ENCODE data around the gene MDM4. TPM values are rescaled to one million over a fixed set of nuclear protein-coding genes. Genes with fewer than 3 reads are reported as not detected.

MDM4 gene
- total RNA-seq, 4 donors from 2014 or later, result 21.6 to 51.1 (median 28.5) TPM

DNA sequence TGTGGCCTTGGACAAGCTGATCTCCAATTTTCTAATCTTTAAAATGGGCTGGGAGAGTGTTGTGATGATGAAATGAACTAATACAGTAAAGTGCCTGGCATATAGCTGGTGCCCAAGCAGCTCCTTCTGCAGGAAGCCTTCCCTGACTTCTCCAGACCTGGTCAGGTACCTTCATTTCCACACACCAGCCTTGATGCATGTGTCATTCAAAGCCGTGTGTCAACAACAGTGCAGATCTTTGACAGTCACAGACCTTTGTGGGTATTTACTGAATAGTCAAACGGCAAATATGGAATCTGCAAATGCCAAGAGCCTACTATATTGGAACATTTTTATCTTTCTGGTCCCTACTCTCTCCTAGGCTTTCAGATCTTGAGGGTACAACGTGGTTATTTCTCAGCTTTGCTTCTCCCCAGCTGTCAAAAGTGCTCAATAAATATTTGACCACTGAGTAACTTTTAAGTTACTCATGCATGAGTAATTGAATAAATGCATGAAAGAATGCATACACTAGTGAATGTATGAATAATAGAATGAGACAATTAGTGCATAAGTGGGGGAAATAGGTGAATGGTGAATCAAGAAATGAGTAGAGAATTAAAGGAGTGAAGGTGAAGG, 75.4 kb downstream of the MDM4 start:
- H3K27me3 ChIP-seq, result no peaks in the 10 kb centered on the region
- no peak for DNase-seq (ENCODE audit: extremely low spot score)
- H3K27ac ChIP-seq (replicated peaks in 1 of 4), result no peak overlapping the region
- TF ChIP-seq CTCF (IDR thresholded peaks at IDR 0.05), result no peak
- no peak for TF ChIP-seq EP300 (IDR thresholded peaks at IDR 0.05)
- no peak for TF ChIP-seq POLR2A (IDR thresholded peaks at IDR 0.05; ENCODE audit: low read depth)
- TF ChIP-seq POLR2AphosphoS5 (IDR thresholded peaks at IDR 0.05), result no peak
- no peaks in the 10 kb centered on the region for H3K36me3 ChIP-seq
- intact Hi-C loops (cut with DNase I), result no loop called here
- H3K4me3 ChIP-seq, result no peak overlapping the region
- H3K4me1 ChIP-seq, result peaks cover 0 to 15% (median 13%) of the 10 kb centered on the region in 4 donors
- H3K9me3 ChIP-seq, result no peaks in the 10 kb centered on the region
- WGBS, result 78% methylated on average over 3 of the region's 3 CpGs

- WGBS, result 40% methylated on average over 10 of the region's 10 CpGs
- Histone ChIP-seq H3K4me3 (no peak overlapping the region), H3K27me3 (no peaks in the 10 kb centered on the region), H3K4me1 (peaks cover 0 to 15% (median 13%) of the 10 kb centered on the region in 4 donors), H3K9me3 (no peaks in the 10 kb centered on the region), H3K27ac (replicated peaks in 1 of 4) (no peak overlapping the region), H3K36me3 (no peaks in the 10 kb centered on the region)
- intact Hi-C loops (cut with DNase I), result no loop called here
- no peak for DNase-seq (ENCODE audit: extremely low spot score)
- no peak for TF ChIP-seq CTCF (IDR thresholded peaks at IDR 0.05)
- no peak for TF ChIP-seq POLR2AphosphoS5 (IDR thresholded peaks at IDR 0.05)
- no peak for TF ChIP-seq POLR2A (IDR thresholded peaks at IDR 0.05; ENCODE audit: low read depth)
- TF ChIP-seq EP300 (IDR thresholded peaks at IDR 0.05), result no peak
Measured at GRCh38 chr1:204592246-204592948, 76.2 kb downstream of the MDM4 start.

GRCh38 chr1:204598319-204598969, 82.2 kb downstream of the MDM4 start:
- H3K27ac ChIP-seq (replicated peaks in 1 of 4), result no peak overlapping the region
- no peaks in the 10 kb centered on the region for H3K9me3 ChIP-seq
- no peaks in the 10 kb centered on the region for H3K36me3 ChIP-seq
- H3K4me3 ChIP-seq, result no peak overlapping the region
- intact Hi-C loops (cut with DNase I), result no loop called here
- no peak for TF ChIP-seq EP300 (IDR thresholded peaks at IDR 0.05)
- TF ChIP-seq POLR2AphosphoS5 (IDR thresholded peaks at IDR 0.05), result no peak
- no peak for TF ChIP-seq POLR2A (IDR thresholded peaks at IDR 0.05; ENCODE audit: low read depth)
- TF ChIP-seq CTCF (IDR thresholded peaks at IDR 0.05), result no peak
- no peak for DNase-seq (ENCODE audit: extremely low spot score)
- no peaks in the 10 kb centered on the region for H3K27me3 ChIP-seq
- H3K4me1 ChIP-seq, result no peaks in the 10 kb centered on the region
- WGBS, result 87% methylated on average over 4 of the region's 4 CpGs

DNA sequence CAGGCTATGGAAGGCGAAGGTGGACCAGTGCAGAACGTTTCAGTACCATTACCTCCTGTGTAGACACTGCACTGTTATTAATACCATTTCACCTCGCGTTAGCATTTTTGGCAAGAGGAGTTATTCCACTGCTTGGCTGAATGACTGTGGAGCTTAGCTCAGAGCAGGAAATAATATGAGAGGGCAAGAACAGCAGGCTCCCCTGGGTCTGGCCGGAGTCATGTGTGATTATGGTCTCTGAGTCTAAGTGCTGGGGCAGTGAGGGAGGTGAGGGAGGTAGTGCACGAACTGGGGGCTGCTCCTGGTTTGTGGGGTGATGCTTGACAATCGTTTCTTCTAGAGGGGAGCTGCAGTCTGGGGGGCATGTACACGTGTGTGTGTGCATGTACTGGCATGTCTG, 82.9 kb downstream of the MDM4 start:
- Histone ChIP-seq H3K27ac (replicated peaks in 1 of 4) (no peak overlapping the region), H3K36me3 (no peaks in the 10 kb centered on the region), H3K9me3 (no peaks in the 10 kb centered on the region), H3K27me3 (no peaks in the 10 kb centered on the region), H3K4me3 (no peak overlapping the region), H3K4me1 (no peaks in the 10 kb centered on the region)
- TF ChIP-seq POLR2AphosphoS5 (IDR thresholded peaks at IDR 0.05), result no peak
- no peak for DNase-seq (ENCODE audit: extremely low spot score)
- intact Hi-C loops (cut with DNase I), result no loop called here
- 64% methylated on average over 8 of the region's 8 CpGs for WGBS

DNA sequence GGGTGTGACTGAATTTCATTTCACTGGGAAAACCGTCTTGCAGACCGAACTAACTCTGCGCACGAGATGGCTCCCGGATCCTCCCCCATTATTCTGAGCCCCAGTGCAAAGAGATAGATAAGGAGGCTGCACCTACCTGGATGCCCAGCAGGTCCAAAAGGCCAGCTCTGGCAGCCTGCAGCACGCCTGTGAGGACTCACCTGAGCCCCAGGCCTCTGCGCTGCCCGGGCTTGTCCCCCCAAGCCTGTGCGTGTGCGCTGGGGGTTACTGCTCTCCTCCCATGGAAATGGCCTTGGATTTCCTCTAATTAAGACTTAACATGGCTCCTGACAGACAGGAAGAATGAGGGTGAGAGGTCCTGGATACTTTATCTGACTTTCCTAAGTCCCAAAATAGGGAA, 83.4 kb downstream of the MDM4 start:
- H3K27me3 ChIP-seq, result no peaks in the 10 kb centered on the region
- no peak for TF ChIP-seq CTCF (IDR thresholded peaks at IDR 0.05)
- no peak for TF ChIP-seq POLR2A (IDR thresholded peaks at IDR 0.05; ENCODE audit: low read depth)
- TF ChIP-seq EP300 (IDR thresholded peaks at IDR 0.05), result no peak
- no peak for TF ChIP-seq POLR2AphosphoS5 (IDR thresholded peaks at IDR 0.05)
- no peaks in the 10 kb centered on the region for H3K4me1 ChIP-seq
- no peaks in the 10 kb centered on the region for H3K36me3 ChIP-seq
- WGBS, result 84% methylated on average over 10 of the region's 10 CpGs
- intact Hi-C loops (cut with DNase I), result no loop called here
- no peak for DNase-seq (ENCODE audit: extremely low spot score)
- no peak overlapping the region for H3K4me3 ChIP-seq
- no peaks in the 10 kb centered on the region for H3K9me3 ChIP-seq
- H3K27ac ChIP-seq (replicated peaks in 1 of 4), result no peak overlapping the region
